ENCODE data around the gene CORT.
"Not testable (repeated sequence)": the region's sequence is repeated elsewhere in the genome, so short reads cannot be mapped to it uniquely, and the experiment has no call there.

The CORT gene

DNA sequence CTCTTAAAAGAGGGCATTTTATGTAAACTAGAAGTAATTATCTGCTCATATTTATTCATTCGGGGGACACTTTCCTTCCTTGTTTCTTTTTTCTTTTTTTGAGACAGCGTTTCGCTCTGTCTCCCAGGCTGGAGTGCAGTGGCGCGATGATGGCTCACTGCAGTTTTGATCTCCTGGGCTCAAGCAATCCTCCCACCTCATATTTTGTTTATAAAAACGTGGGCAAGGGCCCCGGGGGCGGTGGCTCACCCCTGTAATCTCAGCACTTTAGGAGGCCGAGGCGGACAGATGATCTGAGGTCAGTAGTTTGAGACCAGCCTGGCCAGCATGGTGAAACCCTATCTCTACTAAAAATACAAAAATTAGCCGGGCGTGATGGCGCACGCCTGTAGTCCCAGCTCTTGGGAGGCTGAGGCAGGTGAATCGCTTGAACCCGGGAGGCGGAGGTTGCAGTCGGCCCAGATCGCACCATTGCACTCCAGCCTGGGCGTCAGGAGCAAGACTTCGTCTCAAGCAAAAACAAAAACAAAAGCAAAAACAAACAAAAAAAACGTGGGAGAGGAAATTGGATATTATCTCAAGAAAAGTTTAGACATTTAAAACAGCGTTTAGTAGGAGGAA, 23.4 kb downstream of the CORT start:
- no peak overlapping the region for H3K27ac ChIP-seq (ENCODE audit: low read depth in 2 of 2, low read length in 2 of 2)
- H3K27me3 ChIP-seq (ENCODE audit: control insufficient read depth in 2 of 2, insufficient read depth in 2 of 2, low read length in 2 of 2), result no peaks in the 10 kb centered on the region

DNA sequence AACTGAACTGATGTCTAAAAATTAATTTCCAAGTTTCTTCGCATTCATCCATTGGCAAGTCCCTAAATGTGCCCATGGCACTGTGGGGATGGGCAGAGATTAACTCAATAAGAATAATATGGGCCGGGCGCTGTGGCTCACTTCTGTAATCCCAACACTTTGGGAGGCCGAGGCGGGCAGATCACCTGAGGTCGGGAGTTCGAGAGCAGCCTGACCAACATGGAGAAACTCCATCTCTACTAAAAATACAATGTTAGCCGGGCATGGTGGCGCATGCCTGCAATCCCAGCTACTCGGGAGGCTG, 24.4 kb downstream of the CORT start:
- H3K27ac ChIP-seq (ENCODE audit: low read depth in 2 of 2, low read length in 2 of 2); H3K9me3 ChIP-seq (ENCODE audit: control insufficient read depth in 2 of 2, low read length in 2 of 2); H3K9ac ChIP-seq (ENCODE audit: low read depth in 1 of 2, low read length in 2 of 2); H3K36me3 ChIP-seq (ENCODE audit: control insufficient read depth in 2 of 2, insufficient read depth in 2 of 2, low read length in 2 of 2); H3K27me3 ChIP-seq (ENCODE audit: control insufficient read depth in 2 of 2, insufficient read depth in 2 of 2, low read length in 2 of 2): not testable (repeated sequence)
- peaks cover 20 to 24% of the 10 kb centered on the region in 2 donors for H3K4me1 ChIP-seq (ENCODE audit: control insufficient read depth in 2 of 2, insufficient read depth in 2 of 2, low read length in 2 of 2)
- H3K4me3 ChIP-seq (ENCODE audit: low read length in 2 of 2), result peak overlapping the region; percentile 85 to 90

More for the DNA sequence above, 23.4 kb downstream of the CORT start:
- H3K36me3 ChIP-seq (ENCODE audit: control insufficient read depth in 2 of 2, insufficient read depth in 2 of 2, low read length in 2 of 2), result peaks cover 7 to 11% of the 10 kb centered on the region in 2 donors
- peaks cover 20 to 24% of the 10 kb centered on the region in 2 donors for H3K4me1 ChIP-seq (ENCODE audit: control insufficient read depth in 2 of 2, insufficient read depth in 2 of 2, low read length in 2 of 2)
- H3K9me3 ChIP-seq (ENCODE audit: control insufficient read depth in 2 of 2, low read length in 2 of 2), result no peaks in the 10 kb centered on the region
- H3K9ac ChIP-seq (ENCODE audit: low read depth in 1 of 2, low read length in 2 of 2), result peak overlapping the region in 1 of 2 donors; percentile 57
- peak overlapping the region; percentile 80 to 90 for H3K4me3 ChIP-seq (ENCODE audit: low read length in 2 of 2)

DNA sequence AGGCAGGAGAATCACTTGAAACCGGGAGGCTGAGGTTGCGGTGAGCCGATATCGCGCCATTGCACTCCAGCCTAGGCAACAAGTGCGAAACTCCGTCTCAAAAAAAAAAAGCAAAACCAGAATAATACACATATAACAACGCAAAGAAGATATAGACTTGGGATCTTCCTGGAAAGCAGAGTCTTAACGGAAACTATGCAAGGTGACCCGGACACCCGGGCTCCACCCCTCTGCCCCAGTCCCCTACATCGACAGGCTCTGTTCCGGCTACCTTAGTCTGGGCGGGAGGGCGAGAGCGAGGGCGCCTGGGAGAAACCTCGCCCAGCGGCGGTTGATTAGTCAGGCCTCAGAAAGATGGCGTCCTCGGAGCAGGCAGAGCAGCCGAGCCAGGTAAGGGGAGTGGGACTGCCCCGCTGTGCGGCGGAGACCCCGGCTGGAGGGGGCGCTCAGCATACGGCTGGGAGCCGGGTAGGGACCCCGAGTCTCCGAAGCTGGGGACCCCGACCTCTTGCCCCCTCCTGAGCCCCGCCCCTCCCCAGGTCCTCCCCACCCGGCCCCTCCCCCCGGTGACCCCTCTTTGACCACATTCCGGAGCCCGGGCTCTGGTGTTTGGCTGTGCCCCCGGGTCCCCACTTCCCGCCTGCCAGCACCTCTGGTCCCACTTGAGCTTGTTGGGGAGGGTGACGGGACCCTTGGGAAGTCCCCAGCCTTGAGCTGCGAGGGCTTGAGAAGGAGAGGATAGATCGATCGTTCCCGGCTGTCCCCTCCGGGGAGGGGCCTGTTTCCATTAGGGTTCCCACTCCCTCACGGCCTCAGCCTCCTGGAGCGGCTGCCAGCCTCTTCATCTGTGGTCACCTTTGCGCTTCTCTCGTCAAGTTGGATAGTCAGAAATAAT, 25.0 kb downstream of the CORT start, which contains the start of gene PEX14:
TSS of gene PEX14 (plus strand) at position 338 of the 895 bp plus-strand sequence. CDS start at position 355, 17 bp downstream.
- H3K27ac ChIP-seq (ENCODE audit: low read depth in 2 of 2, low read length in 2 of 2), result peak within 1 kb of the TSS; percentile 70 to 71
- H3K4me1 ChIP-seq (ENCODE audit: control insufficient read depth in 2 of 2, insufficient read depth in 2 of 2, low read length in 2 of 2), result peaks cover 20 to 24% of the 10 kb centered on the region in 2 donors
- H3K9ac ChIP-seq (ENCODE audit: low read depth in 1 of 2, low read length in 2 of 2), result peak within 1 kb of the TSS; percentile 72 to 80
- H3K27me3 ChIP-seq (ENCODE audit: control insufficient read depth in 2 of 2, insufficient read depth in 2 of 2, low read length in 2 of 2), result no peaks in the 10 kb centered on the region
- no peaks in the 10 kb centered on the region for H3K9me3 ChIP-seq (ENCODE audit: control insufficient read depth in 2 of 2, low read length in 2 of 2)
- peak within 1 kb of the TSS; percentile 85 to 90 for H3K4me3 ChIP-seq (ENCODE audit: low read length in 2 of 2)
- peaks cover 0 to 2% of the 10 kb centered on the region in 2 donors for H3K36me3 ChIP-seq (ENCODE audit: control insufficient read depth in 2 of 2, insufficient read depth in 2 of 2, low read length in 2 of 2)

DNA sequence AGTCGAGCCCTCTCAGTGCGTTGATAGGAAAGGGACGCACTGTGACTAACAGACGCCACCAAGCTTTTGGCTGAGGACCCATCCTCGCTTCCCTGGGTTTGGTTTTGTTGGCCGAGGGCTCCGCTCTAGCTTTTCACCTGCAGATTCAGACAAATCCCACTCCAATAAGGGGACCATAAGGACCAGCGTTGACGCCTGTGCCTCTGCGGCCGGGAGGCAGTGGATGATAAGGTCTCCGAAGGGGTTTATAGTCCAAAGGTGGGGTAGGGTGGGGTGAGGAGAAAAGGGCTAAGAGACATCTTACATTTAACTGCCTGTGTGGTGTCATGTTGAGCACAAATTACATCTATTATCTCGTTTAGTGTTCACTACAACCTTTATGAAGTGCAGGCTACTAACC, 25.7 kb downstream of the CORT start:
- H3K27ac ChIP-seq (ENCODE audit: low read depth in 2 of 2, low read length in 2 of 2), result peak overlapping the region in 1 of 2 donors; percentile 70
- H3K27me3 ChIP-seq (ENCODE audit: control insufficient read depth in 2 of 2, insufficient read depth in 2 of 2, low read length in 2 of 2), result no peaks in the 10 kb centered on the region
- peaks cover 20 to 24% of the 10 kb centered on the region in 2 donors for H3K4me1 ChIP-seq (ENCODE audit: control insufficient read depth in 2 of 2, insufficient read depth in 2 of 2, low read length in 2 of 2)
- peaks cover 0 to 2% of the 10 kb centered on the region in 2 donors for H3K36me3 ChIP-seq (ENCODE audit: control insufficient read depth in 2 of 2, insufficient read depth in 2 of 2, low read length in 2 of 2)
- no peaks in the 10 kb centered on the region for H3K9me3 ChIP-seq (ENCODE audit: control insufficient read depth in 2 of 2, low read length in 2 of 2)
- peak overlapping the region; percentile 85 to 90 for H3K4me3 ChIP-seq (ENCODE audit: low read length in 2 of 2)
- peak overlapping the region; percentile 72 to 80 for H3K9ac ChIP-seq (ENCODE audit: low read depth in 1 of 2, low read length in 2 of 2)

DNA sequence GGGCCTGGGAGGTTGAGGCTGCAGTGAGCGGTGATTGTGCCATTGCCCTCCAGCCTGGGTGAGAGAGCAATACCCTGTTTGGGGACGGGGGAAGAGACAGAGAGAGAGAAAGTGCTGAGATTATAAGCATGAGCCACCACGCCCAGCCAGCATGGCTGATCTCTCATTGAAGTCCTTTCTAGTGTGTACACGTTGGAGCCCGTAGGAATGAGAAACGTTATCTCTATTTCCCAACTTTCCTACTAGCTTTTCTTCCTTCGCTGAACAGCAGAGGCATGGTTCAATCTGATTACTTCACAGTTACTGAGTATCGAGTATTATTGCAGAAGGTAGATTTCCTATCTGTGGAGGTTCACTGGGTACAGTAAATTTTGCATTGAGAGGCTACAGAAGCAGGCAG, 29.5 kb downstream of the CORT start:
- Histone ChIP-seq H3K27ac (ENCODE audit: low read depth in 2 of 2, low read length in 2 of 2) (no peak overlapping the region), H3K27me3 (ENCODE audit: control insufficient read depth in 2 of 2, insufficient read depth in 2 of 2, low read length in 2 of 2) (no peaks in the 10 kb centered on the region), H3K36me3 (ENCODE audit: control insufficient read depth in 2 of 2, insufficient read depth in 2 of 2, low read length in 2 of 2) (peaks cover 0 to 2% of the 10 kb centered on the region in 2 donors), H3K4me3 (ENCODE audit: low read length in 2 of 2) (no peak overlapping the region), H3K4me1 (ENCODE audit: control insufficient read depth in 2 of 2, insufficient read depth in 2 of 2, low read length in 2 of 2) (peaks cover 10 to 11% of the 10 kb centered on the region in 2 donors), H3K9me3 (ENCODE audit: control insufficient read depth in 2 of 2, low read length in 2 of 2) (no peaks in the 10 kb centered on the region), H3K9ac (ENCODE audit: low read depth in 1 of 2, low read length in 2 of 2) (no peak overlapping the region)

DNA sequence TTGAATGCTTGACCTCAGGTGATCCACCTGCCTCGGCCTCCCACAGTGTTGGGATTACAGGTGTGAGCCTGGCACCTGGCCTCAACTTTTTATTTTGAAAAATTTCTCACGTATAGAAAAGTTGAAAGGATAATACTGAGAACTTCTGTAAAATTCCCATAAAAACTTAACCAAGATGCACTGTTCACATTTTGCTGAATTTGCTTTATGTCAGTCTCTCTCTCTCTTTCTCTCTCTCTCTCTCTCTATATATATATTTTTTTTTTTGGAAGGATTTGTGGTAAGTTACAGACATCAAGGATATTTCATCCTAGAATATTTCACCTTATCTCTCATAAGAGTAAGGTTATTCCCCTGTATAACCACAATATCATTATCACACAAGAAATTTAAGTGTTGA, 30.8 kb downstream of the CORT start:
- H3K4me3 ChIP-seq (ENCODE audit: low read length in 2 of 2), result no peak overlapping the region
- no peak overlapping the region for H3K9ac ChIP-seq (ENCODE audit: low read depth in 1 of 2, low read length in 2 of 2)
- no peaks in the 10 kb centered on the region for H3K9me3 ChIP-seq (ENCODE audit: control insufficient read depth in 2 of 2, low read length in 2 of 2)
- no peak overlapping the region for H3K27ac ChIP-seq (ENCODE audit: low read depth in 2 of 2, low read length in 2 of 2)
- peaks cover 7 to 8% of the 10 kb centered on the region in 2 donors for H3K4me1 ChIP-seq (ENCODE audit: control insufficient read depth in 2 of 2, insufficient read depth in 2 of 2, low read length in 2 of 2)
- H3K27me3 ChIP-seq (ENCODE audit: control insufficient read depth in 2 of 2, insufficient read depth in 2 of 2, low read length in 2 of 2), result no peaks in the 10 kb centered on the region
- peaks cover 0 to 2% of the 10 kb centered on the region in 2 donors for H3K36me3 ChIP-seq (ENCODE audit: control insufficient read depth in 2 of 2, insufficient read depth in 2 of 2, low read length in 2 of 2)

DNA sequence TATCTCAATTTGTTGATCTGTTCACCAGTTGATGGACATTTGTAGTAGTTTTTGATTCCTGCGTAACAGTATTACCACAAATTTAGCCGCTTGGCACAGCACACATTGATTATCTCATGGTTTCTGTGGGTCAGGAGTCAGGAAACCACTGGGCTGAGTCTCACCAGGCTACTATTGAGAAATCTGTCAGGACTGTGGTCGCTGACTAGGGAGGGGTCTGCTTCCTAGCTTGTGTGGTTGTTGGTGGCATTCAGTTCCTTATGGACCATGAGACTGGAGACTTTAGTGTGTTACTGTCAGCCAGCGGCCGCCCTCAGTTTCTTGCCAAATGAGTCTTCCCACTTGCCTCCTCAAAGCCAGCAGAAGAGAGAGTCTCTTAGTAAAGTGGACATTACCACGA, 34.7 kb downstream of the CORT start:
- no peak overlapping the region for H3K9ac ChIP-seq (ENCODE audit: low read depth in 1 of 2, low read length in 2 of 2)
- no peaks in the 10 kb centered on the region for H3K27me3 ChIP-seq (ENCODE audit: control insufficient read depth in 2 of 2, insufficient read depth in 2 of 2, low read length in 2 of 2)
- H3K36me3 ChIP-seq (ENCODE audit: control insufficient read depth in 2 of 2, insufficient read depth in 2 of 2, low read length in 2 of 2), result peaks cover 0 to 3% of the 10 kb centered on the region in 2 donors
- no peak overlapping the region for H3K4me3 ChIP-seq (ENCODE audit: low read length in 2 of 2)
- H3K27ac ChIP-seq (ENCODE audit: low read depth in 2 of 2, low read length in 2 of 2), result no peak overlapping the region
- H3K4me1 ChIP-seq (ENCODE audit: control insufficient read depth in 2 of 2, insufficient read depth in 2 of 2, low read length in 2 of 2), result peaks cover 0 to 3% of the 10 kb centered on the region in 2 donors
- H3K9me3 ChIP-seq (ENCODE audit: control insufficient read depth in 2 of 2, low read length in 2 of 2), result no peaks in the 10 kb centered on the region

DNA sequence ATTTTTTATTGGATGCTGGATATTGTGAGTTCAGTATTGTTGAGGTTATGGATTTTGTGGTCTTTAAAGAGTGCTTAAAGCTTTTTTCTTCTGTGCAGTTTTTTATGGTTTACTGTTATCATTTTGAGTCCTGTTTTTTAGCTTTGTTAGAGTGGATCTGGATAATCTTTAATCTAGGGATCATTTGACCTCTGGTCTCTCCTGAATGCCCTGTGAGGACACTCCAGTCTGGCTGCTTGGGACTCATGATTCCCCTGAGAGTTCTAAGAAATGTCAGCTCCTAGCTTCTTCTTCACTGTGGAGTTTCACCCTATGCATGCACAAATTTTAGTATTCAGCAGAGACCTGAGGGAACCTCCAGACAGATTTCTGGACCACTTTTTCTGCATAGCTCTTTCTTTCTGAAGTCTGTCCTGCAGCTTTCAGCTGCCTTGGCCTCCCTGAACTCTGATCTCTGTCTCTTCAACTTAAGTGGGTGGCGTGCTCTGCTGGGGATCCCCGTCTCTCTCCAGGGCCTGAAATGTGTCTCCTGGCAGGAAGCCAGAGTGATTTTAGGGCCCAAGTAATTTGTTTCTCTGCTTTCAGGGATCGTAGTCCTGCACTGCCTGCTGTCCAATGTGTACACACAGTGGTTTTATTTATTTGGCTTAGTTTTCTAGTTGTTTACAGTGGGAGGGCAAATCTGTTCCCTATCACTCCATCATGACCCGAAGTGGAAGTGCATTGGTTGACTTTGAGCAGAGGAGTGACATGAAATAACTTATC, 39.6 kb downstream of the CORT start:
- no peak overlapping the region for H3K27ac ChIP-seq (ENCODE audit: low read depth in 2 of 2, low read length in 2 of 2)
- no peak overlapping the region for H3K4me3 ChIP-seq (ENCODE audit: low read length in 2 of 2)
- no peak overlapping the region for H3K9ac ChIP-seq (ENCODE audit: low read depth in 1 of 2, low read length in 2 of 2)
- peaks cover 0 to 3% of the 10 kb centered on the region in 2 donors for H3K36me3 ChIP-seq (ENCODE audit: control insufficient read depth in 2 of 2, insufficient read depth in 2 of 2, low read length in 2 of 2)
- no peaks in the 10 kb centered on the region for H3K27me3 ChIP-seq (ENCODE audit: control insufficient read depth in 2 of 2, insufficient read depth in 2 of 2, low read length in 2 of 2)
- no peaks in the 10 kb centered on the region for H3K9me3 ChIP-seq (ENCODE audit: control insufficient read depth in 2 of 2, low read length in 2 of 2)
- no peaks in the 10 kb centered on the region for H3K4me1 ChIP-seq (ENCODE audit: control insufficient read depth in 2 of 2, insufficient read depth in 2 of 2, low read length in 2 of 2)

DNA sequence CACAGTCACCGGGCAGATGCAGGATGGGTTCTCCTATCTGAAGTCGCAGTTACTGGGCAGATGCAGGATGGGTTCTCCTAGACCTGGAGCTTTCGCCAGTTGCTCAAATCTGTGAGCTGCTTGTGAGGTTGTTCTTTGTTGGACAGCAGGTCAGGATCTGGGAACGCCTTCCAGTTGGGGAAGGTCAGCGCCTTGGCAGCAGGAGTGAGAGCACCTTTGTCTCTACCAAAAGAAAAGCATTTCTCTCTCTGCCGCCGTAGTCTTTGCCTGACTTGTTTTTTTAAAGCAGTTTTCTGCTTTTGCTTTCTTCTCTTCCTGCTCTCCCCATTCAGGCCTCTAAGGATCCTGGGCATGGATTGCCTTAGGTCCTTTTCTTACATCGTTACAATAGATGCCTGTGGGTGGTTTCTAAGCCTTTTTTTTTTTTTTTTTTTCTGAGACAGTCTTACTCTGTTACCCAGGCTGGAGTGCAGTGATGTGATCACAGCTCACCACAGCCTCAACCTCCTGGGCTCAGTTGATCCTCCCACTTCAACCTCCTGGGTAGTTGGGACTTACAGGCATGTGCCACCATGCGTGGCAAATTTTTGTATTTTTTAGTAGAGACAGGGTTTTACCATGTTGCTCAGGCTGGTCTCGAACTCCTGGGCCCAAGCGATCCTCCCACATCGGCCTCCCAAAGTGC, 40.6 kb downstream of the CORT start:
- Histone ChIP-seq H3K27ac (ENCODE audit: low read depth in 2 of 2, low read length in 2 of 2) (no peak overlapping the region), H3K27me3 (ENCODE audit: control insufficient read depth in 2 of 2, insufficient read depth in 2 of 2, low read length in 2 of 2) (no peaks in the 10 kb centered on the region), H3K4me3 (ENCODE audit: low read length in 2 of 2) (no peak overlapping the region), H3K4me1 (ENCODE audit: control insufficient read depth in 2 of 2, insufficient read depth in 2 of 2, low read length in 2 of 2) (peaks cover 5 to 8% of the 10 kb centered on the region in 2 donors), H3K9ac (ENCODE audit: low read depth in 1 of 2, low read length in 2 of 2) (no peak overlapping the region), H3K36me3 (ENCODE audit: control insufficient read depth in 2 of 2, insufficient read depth in 2 of 2, low read length in 2 of 2) (peaks cover 0 to 3% of the 10 kb centered on the region in 2 donors), H3K9me3 (ENCODE audit: control insufficient read depth in 2 of 2, low read length in 2 of 2) (no peaks in the 10 kb centered on the region)

Data from mucosa of rectum (tissue), 2 donors.